ENCODE results near the gene SH3RF3.

Gene SH3RF3

GRCh38 chr2:109287413-109287812 lies 158.4 kb downstream of the SH3RF3 start:
- no peak for DNase-seq (ENCODE audit: low spot score)

GRCh38 chr2:109287838-109288237 lies 158.8 kb downstream of the SH3RF3 start:
- no peak for DNase-seq (ENCODE audit: low spot score)

GRCh38 chr2:109288544-109289368 lies 159.8 kb downstream of the SH3RF3 start:
- no peak for DNase-seq (ENCODE audit: low spot score)

- DNase-seq (ENCODE audit: low spot score): no peak
Observed at GRCh38 chr2:109289504-109290222, 160.7 kb downstream of the SH3RF3 start.

- DNase-seq (ENCODE audit: low spot score): no peak
Observed at GRCh38 chr2:109290887-109291643, 162.1 kb downstream of the SH3RF3 start.

- DNase-seq (ENCODE audit: low spot score): no peak
Observed at GRCh38 chr2:109292386-109292785, 163.4 kb downstream of the SH3RF3 start.

GRCh38 chr2:109293663-109294062 lies 164.7 kb downstream of the SH3RF3 start:
- DNase-seq (ENCODE audit: low spot score): no peak

- DNase-seq (ENCODE audit: low spot score): no peak
Observed at GRCh38 chr2:109294523-109294922, 165.5 kb downstream of the SH3RF3 start.

GRCh38 chr2:109295070-109295780 lies 166.2 kb downstream of the SH3RF3 start:
- DNase-seq (ENCODE audit: low spot score): no peak

GRCh38 chr2:109295781-109296117 lies 166.7 kb downstream of the SH3RF3 start:
- no peak for DNase-seq (ENCODE audit: low spot score)

- DNase-seq (ENCODE audit: low spot score): no peak
Observed at GRCh38 chr2:109297566-109298490, 168.8 kb downstream of the SH3RF3 start.

GRCh38 chr2:109298851-109299250 lies 169.8 kb downstream of the SH3RF3 start:
- DNase-seq (ENCODE audit: low spot score): no peak

GRCh38 chr2:109299536-109299935 lies 170.5 kb downstream of the SH3RF3 start:
- DNase-seq (ENCODE audit: low spot score): no peak

- DNase-seq (ENCODE audit: low spot score): no peak
Observed at GRCh38 chr2:109300582-109300981, 171.6 kb downstream of the SH3RF3 start.

GRCh38 chr2:109301746-109302145 lies 172.7 kb downstream of the SH3RF3 start:
- no peak for DNase-seq (ENCODE audit: low spot score)

- no peak for DNase-seq (ENCODE audit: low spot score)
Observed at GRCh38 chr2:109302319-109302718, 173.3 kb downstream of the SH3RF3 start.

GRCh38 chr2:109304242-109304641 lies 175.2 kb downstream of the SH3RF3 start:
- no peak for DNase-seq (ENCODE audit: low spot score)

- no peak for DNase-seq (ENCODE audit: low spot score)
Observed at GRCh38 chr2:109304731-109305470, 175.9 kb downstream of the SH3RF3 start.

GRCh38 chr2:109305490-109306167 lies 176.6 kb downstream of the SH3RF3 start:
- no peak for DNase-seq (ENCODE audit: low spot score)

- no peak for DNase-seq (ENCODE audit: low spot score)
Observed at GRCh38 chr2:109306190-109306589, 177.2 kb downstream of the SH3RF3 start.

Measured in NAMALWA (cell line).